Mucosa of rectum (tissue), 2 donors: Measurements from ENCODE around the gene TBC1D22A.

ENCODE experiments used
- H3K27ac ChIP-seq, 2 donors: one replicate each; pipeline ENCODE4 v1.7.0; 2013; ENCODE audit warnings: inconsistent platforms in 2 of 2, low read depth in 2 of 2, low read length in 2 of 2
- H3K27me3 ChIP-seq, 2 donors: one replicate each; pipeline ENCODE4 v1.7.0; 2013; ENCODE audit warnings: low read length in 2 of 2; ENCODE audit not compliant: control insufficient read depth in 2 of 2, insufficient read depth in 2 of 2
- H3K36me3 ChIP-seq, 2 donors: one replicate each; pipeline ENCODE4 v1.7.0; 2013; ENCODE audit warnings: low read length in 2 of 2; ENCODE audit not compliant: control insufficient read depth in 2 of 2, insufficient read depth in 2 of 2
- H3K4me1 ChIP-seq, 2 donors: one replicate each; pipeline ENCODE4 v1.7.0; 2013; ENCODE audit warnings: low read length in 2 of 2, mild to moderate bottlenecking in 1 of 2; ENCODE audit not compliant: control insufficient read depth in 2 of 2, insufficient read depth in 2 of 2
- H3K4me3 ChIP-seq, 2 donors: one replicate each; pipeline ENCODE4 v1.7.0; 2013; ENCODE audit warnings: low read length in 2 of 2
- H3K9ac ChIP-seq, 2 donors: one replicate each; pipeline ENCODE4 v1.7.0; 2013; ENCODE audit warnings: low read length in 2 of 2, low read depth in 1 of 2, mild to moderate bottlenecking in 1 of 2
- H3K9me3 ChIP-seq, 2 donors: one replicate each; pipeline ENCODE4 v1.7.0; 2013; ENCODE audit warnings: low read length in 2 of 2; ENCODE audit not compliant: control insufficient read depth in 2 of 2
- donor health status: healthy.
- donor health status: Normal muscosa, but diverticular disease.

The TBC1D22A gene

DNA sequence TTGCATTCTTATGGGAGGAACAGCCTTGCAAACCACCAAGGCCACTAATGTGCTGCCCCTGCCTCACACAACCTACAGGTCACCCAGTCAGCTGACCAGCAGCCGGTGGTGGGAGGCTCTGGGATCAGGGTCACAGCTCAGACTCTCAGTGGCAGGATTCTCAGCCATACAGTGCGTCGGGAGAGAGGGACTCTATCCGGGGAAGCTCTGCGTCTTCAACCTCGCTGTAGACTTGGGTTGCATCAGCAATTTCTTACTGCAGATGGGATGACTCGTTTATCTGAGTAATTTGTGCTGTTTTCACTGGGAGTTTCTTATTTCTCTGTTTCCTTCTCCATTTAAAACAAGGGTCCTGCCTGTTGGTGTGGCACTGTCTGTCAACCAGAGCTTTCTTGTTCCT lies 257.7 kb downstream of the TBC1D22A start:
- Histone ChIP-seq H3K27ac (no peak overlapping the region), H3K4me3 (no peak overlapping the region), H3K4me1 (no peaks in the 10 kb centered on the region), H3K9ac (no peak overlapping the region), H3K9me3 (no peaks in the 10 kb centered on the region), H3K27me3 (no peaks in the 10 kb centered on the region), H3K36me3 (peaks cover 3 to 14% of the 10 kb centered on the region in 2 donors)

DNA sequence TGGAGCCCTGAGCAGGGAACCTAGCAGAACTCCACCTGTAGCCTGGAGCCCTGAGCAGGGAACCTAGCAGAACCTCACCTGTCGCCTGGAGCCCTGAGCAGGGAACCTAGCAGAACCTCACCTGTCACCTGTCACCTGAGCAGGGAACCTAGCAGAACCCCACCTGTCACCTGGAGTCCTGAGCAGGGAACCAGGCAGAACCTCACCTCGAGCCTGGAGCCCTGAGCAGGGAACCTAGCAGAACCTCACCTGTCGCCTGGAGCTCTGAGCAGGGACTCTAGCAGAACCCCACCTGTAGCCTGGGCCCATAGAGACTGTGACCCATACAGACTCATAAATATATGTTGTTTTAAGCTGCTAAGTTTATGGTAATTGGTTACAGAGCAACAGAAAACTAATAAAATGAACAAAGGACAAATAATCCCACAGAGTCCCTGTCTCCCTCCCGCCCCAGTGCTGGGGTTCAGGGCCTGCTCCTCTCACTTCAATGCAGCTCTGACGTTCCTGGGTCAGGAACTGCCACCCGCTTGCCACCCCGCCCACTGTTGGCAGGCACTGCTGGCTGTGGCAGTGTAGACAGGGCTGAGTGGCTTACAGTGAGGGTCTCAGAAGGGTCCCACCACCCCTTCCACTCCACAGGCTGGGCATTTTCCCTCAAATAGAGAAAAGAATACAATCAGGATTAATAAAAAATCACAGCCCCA lies 259.1 kb downstream of the TBC1D22A start:
- H3K27me3 ChIP-seq, result no peaks in the 10 kb centered on the region
- H3K9me3 ChIP-seq, result no peaks in the 10 kb centered on the region
- no peak overlapping the region for H3K9ac ChIP-seq
- H3K4me1 ChIP-seq, result no peaks in the 10 kb centered on the region
- no peak overlapping the region for H3K27ac ChIP-seq
- H3K36me3 ChIP-seq, result peaks cover 7 to 9% of the 10 kb centered on the region in 2 donors
- H3K4me3 ChIP-seq, result no peak overlapping the region

DNA sequence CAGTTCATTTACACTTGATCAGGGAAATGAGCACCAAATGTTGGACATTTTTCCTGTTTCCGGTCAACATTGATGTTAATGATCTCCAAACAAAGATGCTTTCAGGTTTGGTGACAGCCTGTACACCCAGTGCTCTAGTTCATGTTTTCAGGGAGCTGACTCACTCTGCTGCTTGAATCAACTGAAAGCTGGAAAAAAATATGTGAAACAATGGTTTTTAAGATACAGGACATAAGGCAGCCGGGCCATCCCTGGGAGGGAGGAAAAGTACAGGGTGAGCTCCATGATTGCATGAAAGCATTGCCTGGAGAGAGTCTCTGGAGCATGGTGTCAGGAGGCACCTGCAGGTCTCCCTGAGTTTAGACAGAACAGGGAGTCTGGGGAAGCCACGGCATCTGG lies 259.6 kb downstream of the TBC1D22A start:
- no peak overlapping the region for H3K4me3 ChIP-seq
- H3K9ac ChIP-seq, result no peak overlapping the region
- H3K9me3 ChIP-seq, result no peaks in the 10 kb centered on the region
- H3K27me3 ChIP-seq, result no peaks in the 10 kb centered on the region
- no peak overlapping the region for H3K27ac ChIP-seq
- no peaks in the 10 kb centered on the region for H3K4me1 ChIP-seq
- H3K36me3 ChIP-seq, result peaks cover 7 to 9% of the 10 kb centered on the region in 2 donors

DNA sequence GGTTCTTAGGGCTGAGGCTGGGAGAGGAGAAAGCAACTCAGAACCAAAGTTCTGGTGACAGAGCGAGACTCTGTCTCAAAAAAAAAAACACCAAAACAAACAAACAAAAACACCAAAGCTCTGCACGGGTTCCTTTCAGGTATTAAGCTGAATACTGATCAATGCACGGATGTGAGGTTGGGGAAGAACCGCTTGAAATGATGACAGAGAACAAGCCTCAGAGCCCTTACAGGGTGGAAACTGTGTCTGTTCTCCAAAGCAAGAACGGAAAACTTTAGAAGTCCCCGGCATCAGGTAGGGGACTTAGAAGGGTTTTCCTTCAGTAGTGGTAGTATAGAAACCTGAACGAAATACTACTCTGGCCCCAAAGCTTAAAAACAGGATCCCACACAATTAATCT lies 260.0 kb downstream of the TBC1D22A start:
- Histone ChIP-seq H3K27me3 (no peaks in the 10 kb centered on the region), H3K9me3 (no peaks in the 10 kb centered on the region), H3K4me3 (no peak overlapping the region), H3K27ac (no peak overlapping the region), H3K36me3 (peaks cover 7 to 9% of the 10 kb centered on the region in 2 donors), H3K9ac (no peak overlapping the region), H3K4me1 (no peaks in the 10 kb centered on the region)

DNA sequence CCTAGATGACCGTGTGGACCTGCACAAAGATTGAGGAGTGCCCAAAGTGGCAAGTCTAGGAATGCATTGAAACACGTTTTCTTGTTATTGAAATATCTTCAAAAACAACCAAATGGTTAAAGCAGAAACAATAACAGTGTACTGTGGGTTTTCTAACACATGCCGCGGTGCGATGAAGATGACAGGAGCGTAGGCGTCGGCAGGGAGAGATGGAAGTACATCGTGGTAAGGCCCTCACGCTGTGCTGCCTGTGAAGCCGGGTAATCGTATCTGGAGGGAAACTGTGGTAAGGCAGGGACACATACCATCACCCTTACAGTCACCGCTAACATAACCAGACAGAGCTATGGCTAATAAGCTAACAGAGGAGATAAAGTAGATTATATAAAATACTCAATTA lies 261.4 kb downstream of the TBC1D22A start:
- Histone ChIP-seq H3K4me3 (no peak overlapping the region), H3K4me1 (no peaks in the 10 kb centered on the region), H3K27ac (no peak overlapping the region), H3K36me3 (peaks cover 5 to 7% of the 10 kb centered on the region in 2 donors), H3K9me3 (no peaks in the 10 kb centered on the region), H3K27me3 (no peaks in the 10 kb centered on the region), H3K9ac (no peak overlapping the region)

DNA sequence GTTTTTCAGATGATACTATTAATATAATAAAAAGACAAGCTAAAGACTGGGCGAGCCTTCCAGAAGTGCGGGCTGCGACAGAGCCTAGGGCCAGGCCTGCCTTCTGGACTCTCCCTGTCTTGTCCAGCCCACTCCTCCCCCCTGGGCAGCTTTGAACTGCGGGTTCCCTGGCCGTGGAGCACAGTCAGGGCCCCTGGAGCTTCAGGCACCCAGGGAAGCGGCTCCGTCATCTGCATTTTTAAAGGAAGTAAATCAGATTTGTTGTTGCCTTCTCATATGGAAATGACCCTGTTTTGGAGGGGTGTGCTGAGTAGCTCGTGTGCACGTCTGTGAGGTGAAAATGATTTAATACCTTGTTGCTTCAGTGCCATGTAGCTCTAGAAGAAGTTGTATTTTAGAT lies 265.3 kb downstream of the TBC1D22A start:
- H3K36me3 ChIP-seq, result peaks cover 5 to 7% of the 10 kb centered on the region in 2 donors
- no peak overlapping the region for H3K27ac ChIP-seq
- no peak overlapping the region for H3K4me3 ChIP-seq
- H3K27me3 ChIP-seq, result no peaks in the 10 kb centered on the region
- H3K4me1 ChIP-seq, result peaks cover 9 to 12% of the 10 kb centered on the region in 2 donors
- H3K9me3 ChIP-seq, result no peaks in the 10 kb centered on the region
- H3K9ac ChIP-seq, result no peak overlapping the region

DNA sequence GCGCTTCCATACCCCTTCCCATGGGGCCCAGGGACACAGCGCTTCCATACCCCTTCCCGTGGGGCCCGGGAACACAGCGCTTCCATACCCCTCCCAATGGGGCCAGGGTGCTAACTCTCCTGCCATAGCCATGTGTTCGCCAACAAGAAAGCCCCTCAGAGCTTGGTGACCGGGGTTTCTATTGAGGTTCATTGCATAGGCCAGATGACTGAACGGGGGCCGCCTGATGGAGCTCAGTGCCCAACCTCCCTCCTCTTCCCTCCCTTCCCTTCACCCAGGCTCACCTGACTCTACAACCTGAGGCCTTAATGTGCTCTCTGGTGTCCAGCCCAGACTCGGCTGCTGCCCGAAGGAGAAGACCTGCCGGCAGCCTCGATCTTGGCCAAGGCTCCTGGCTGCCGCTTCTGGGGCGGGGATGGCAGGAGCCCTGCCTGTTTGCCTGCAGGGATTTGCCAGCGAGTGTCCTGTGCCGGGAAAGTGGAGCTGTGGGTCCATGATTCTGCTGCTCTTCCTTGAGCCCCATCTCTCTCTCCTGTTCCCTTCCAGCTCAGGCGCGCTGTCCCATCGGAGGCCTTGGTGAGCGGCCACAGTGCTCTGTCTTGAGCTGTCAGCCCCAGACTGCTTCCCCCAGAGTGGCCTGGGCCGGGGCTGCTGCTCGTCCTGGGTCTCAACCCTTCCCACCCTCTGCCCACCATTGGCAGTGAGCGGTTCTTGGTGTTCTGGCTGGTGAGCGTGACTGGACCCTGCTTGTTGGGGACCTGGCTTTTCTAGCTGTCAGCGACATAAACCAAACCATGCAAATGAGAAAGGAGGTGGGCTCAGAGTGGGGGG lies 267.0 kb downstream of the TBC1D22A start:
- Histone ChIP-seq H3K4me1 (peaks cover 12 to 21% of the 10 kb centered on the region in 2 donors), H3K9me3 (no peaks in the 10 kb centered on the region), H3K9ac (no peak overlapping the region), H3K4me3 (no peak overlapping the region), H3K27me3 (no peaks in the 10 kb centered on the region), H3K36me3 (peaks cover 0 to 4% of the 10 kb centered on the region in 2 donors), H3K27ac (no peak overlapping the region)

DNA sequence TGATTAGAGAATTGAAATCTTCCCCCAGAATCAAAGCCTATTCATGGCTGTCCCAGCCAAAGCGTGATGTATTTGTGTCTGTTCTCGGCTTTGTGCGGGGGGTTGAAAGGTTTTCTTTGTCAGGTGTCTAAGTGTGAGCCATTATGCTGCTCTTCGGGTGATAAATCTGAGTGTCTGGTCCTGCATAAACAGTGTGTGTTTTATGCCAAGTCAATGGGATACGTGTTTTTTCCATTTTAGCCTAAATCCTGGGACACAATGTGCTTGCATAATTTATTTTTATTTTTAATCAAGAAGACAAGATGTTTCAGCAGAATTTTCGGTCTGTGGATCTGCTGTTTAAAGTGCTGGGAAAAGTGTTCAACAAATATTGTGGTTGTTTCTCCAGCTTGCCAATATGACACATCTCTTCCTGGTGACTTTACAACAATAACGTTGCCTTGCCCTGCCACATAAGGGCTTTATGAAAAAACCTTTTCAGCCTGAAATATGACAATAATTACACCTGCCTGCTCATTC lies 267.8 kb downstream of the TBC1D22A start:
- Histone ChIP-seq H3K9ac (no peak overlapping the region), H3K27ac (no peak overlapping the region), H3K36me3 (peaks cover 4 to 5% of the 10 kb centered on the region in 2 donors), H3K9me3 (no peaks in the 10 kb centered on the region), H3K27me3 (no peaks in the 10 kb centered on the region), H3K4me1 (peaks cover 12 to 21% of the 10 kb centered on the region in 2 donors), H3K4me3 (no peak overlapping the region)

DNA sequence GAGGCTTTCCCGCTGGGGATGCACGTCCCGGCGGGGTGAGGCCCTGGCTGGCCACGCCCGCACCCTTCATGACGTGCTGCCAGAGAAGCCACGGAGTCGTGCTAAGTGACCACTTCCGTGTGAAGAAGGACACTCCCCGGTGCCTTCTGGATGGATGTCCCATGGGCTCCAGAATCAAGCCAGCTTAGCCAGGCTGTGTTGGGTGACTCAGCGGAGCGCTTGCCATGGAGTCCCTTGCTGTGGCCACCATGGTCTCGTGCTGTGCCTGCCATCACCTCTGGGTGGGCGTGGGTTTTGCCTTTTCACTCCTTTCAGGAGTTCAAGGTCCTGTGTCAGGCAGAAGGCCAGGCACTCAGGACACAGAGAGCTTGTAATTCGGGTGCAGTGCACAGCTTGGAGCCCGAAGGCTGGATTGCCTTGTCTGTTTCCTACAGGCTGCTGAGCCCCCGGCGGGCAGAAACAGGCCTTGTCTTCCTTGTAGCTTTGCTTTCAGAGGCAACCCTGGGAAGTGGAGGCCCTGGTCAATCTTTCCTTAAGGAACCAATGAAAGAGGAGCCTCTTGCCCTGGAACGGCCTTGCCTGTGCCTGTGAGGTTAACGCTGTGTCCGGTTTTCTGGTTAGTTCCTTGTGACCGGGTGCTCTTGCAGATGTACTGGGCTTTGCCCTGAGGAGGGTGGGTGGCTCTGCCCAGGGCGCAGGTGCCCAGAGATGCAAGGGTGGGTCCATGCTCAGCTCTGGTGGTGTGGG lies 268.6 kb downstream of the TBC1D22A start:
- Histone ChIP-seq H3K9me3 (no peaks in the 10 kb centered on the region), H3K9ac (no peak overlapping the region), H3K27me3 (no peaks in the 10 kb centered on the region), H3K36me3 (peaks cover 0 to 5% of the 10 kb centered on the region in 2 donors), H3K27ac (no peak overlapping the region), H3K4me1 (peaks cover 12 to 21% of the 10 kb centered on the region in 2 donors), H3K4me3 (no peak overlapping the region)

DNA sequence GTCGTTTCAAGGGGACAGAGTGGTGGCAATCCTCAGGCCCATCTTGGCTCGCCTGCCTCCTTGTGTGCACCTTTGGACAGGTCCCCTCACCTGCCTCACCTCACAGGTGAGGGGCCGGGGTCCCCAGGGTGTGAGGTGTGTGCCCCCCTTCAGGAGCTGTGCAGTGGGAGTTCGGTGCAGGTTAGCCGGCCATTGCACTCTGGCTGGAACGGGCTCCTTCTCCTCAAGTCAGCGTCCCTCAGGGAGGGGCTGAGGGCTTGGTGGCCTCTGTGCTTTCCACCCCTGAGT lies 269.1 kb downstream of the TBC1D22A start:
- Histone ChIP-seq H3K27me3 (no peaks in the 10 kb centered on the region), H3K9me3 (no peaks in the 10 kb centered on the region), H3K27ac (no peak overlapping the region), H3K4me1 (peaks cover 12 to 21% of the 10 kb centered on the region in 2 donors), H3K9ac (no peak overlapping the region), H3K36me3 (peaks cover 0 to 6% of the 10 kb centered on the region in 2 donors), H3K4me3 (no peak overlapping the region)
